DOHH2 (cell line): ENCODE data around the gene TDRKH.

Experiments used
- EZH2phosphoT487 ChIP-seq: fragments of 200-600 bp; sonication (generic); IDR thresholded peaks from 2 replicates; pipeline ENCODE4 v1.6.1; 2017; ENCODE audit warnings: borderline replicate concordance, mild to moderate bottlenecking, antibody characterized with exemption, low read length, moderate library complexity, mixed read lengths
- TF ChIP-seq, protein P1 (sequence below): fragments of 200-600 bp; sonication (generic); IDR thresholded peaks from one replicate; pipeline ENCODE4 v1.5.1; 2014; ENCODE audit warnings: antibody characterized with exemption, mild to moderate bottlenecking, low read depth, low read length; ENCODE audit not compliant: poor library complexity, severe bottlenecking

DNA sequence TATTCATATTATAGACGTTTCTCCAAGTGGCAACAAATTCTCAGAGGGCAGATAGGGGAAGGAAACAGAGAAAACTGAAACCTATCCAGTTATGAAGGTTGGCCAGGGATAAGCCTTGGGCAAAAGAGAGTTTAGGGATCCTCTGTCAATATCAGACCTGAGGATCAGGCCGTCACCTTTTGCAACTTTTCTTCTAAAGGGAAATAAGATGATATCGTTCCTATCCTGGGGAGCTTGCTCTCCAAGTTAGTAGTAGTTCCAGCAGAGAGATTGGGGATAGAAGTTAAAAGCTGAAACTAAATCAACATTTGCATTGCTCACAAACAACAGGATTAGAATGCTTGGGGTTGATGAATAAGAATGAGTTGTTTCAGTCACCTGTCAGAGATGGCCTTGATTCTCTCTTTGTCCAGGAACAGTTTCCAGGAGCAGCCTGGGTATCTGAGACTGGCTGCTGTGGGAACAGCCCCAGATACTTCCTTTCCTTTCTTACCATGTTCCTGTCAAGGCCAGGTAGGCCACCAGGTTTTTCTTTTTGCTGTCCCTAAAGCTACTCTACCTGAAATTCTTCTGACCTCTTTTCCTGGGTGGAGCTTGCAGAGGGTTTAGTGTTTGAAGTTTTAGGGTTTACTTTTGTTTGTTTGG is 66.5 kb downstream of the TDRKH start:
- TF ChIP-seq EZH2phosphoT487, result no peak
- TF ChIP-seq, protein P1, sequence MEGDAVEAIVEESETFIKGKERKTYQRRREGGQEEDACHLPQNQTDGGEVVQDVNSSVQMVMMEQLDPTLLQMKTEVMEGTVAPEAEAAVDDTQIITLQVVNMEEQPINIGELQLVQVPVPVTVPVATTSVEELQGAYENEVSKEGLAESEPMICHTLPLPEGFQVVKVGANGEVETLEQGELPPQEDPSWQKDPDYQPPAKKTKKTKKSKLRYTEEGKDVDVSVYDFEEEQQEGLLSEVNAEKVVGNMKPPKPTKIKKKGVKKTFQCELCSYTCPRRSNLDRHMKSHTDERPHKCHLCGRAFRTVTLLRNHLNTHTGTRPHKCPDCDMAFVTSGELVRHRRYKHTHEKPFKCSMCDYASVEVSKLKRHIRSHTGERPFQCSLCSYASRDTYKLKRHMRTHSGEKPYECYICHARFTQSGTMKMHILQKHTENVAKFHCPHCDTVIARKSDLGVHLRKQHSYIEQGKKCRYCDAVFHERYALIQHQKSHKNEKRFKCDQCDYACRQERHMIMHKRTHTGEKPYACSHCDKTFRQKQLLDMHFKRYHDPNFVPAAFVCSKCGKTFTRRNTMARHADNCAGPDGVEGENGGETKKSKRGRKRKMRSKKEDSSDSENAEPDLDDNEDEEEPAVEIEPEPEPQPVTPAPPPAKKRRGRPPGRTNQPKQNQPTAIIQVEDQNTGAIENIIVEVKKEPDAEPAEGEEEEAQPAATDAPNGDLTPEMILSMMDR, result no peak
